Measurements from ENCODE around the gene ACLY. TPM values are rescaled to one million over a fixed set of nuclear protein-coding genes. Genes with fewer than 3 reads are reported as not detected.

ACLY gene
- total and polyA plus RNA-seq, 2 of the 13 experiments (the other 11 are each of a cell fraction or from before 2014, with no cell fraction given) = 111 to 218 TPM

DNA sequence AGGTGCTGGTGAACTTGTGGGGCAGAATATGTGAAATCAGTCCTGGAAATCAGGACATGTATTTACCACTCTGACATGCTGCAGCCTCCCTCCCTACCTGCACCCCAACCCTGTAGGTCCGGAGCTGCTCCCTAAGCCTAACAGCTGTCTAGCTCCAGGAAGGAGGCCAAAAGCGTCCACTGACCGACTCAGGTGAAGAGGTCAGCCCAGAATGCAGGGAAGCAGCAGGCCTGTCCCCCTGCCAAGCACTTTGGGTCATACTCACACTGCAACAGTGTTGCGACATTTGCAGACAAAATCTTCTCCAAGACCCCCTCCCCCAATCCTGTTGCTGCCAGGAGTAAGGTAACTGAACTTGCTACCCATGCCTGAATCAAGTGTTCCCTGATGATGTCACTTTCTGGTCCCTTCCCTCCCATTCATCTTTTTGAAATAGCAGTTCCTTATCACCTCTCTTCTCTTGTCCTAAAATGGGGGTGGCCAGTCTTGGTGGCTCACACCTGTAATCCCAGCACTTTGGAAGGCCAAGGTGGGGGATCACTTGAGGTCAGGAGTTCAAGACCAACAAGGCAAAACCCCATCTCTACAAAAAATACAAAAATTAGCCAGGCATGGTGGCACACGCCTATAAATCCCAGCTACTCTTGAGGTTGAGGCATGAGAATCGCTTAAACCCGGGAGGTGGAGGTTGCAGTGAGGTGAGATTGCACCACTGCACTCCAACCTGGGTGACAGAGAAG lies 1.3 kb upstream of the ACLY start (continued):
- TF ChIP-seq, protein P1, sequence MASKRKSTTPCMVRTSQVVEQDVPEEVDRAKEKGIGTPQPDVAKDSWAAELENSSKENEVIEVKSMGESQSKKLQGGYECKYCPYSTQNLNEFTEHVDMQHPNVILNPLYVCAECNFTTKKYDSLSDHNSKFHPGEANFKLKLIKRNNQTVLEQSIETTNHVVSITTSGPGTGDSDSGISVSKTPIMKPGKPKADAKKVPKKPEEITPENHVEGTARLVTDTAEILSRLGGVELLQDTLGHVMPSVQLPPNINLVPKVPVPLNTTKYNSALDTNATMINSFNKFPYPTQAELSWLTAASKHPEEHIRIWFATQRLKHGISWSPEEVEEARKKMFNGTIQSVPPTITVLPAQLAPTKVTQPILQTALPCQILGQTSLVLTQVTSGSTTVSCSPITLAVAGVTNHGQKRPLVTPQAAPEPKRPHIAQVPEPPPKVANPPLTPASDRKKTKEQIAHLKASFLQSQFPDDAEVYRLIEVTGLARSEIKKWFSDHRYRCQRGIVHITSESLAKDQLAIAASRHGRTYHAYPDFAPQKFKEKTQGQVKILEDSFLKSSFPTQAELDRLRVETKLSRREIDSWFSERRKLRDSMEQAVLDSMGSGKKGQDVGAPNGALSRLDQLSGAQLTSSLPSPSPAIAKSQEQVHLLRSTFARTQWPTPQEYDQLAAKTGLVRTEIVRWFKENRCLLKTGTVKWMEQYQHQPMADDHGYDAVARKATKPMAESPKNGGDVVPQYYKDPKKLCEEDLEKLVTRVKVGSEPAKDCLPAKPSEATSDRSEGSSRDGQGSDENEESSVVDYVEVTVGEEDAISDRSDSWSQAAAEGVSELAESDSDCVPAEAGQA (IDR thresholded peaks at IDR 0.05; ENCODE audit: low read depth) = no peak
- TF ChIP-seq, protein P1 (CRISPR knock-in tag; IDR thresholded peaks at IDR 0.05; ENCODE audit: borderline replicate concordance) = no peak
- TF ChIP-seq MAFF (IDR thresholded peaks at IDR 0.05; ENCODE audit: low read depth, low read length) = no peak
- TF ChIP-seq, protein P2, sequence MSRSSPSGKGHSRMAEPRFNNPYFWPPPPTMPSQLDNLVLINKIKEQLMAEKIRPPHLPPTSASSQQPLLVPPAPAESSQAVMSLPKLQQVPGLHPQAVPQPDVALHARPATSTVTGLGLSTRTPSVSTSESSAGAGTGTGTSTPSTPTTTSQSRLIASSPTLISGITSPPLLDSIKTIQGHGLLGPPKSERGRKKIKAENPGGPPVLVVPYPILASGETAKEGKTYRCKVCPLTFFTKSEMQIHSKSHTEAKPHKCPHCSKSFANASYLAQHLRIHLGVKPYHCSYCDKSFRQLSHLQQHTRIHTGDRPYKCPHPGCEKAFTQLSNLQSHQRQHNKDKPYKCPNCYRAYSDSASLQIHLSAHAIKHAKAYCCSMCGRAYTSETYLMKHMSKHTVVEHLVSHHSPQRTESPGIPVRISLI (CRISPR knock-in tag; IDR thresholded peaks at IDR 0.05; ENCODE audit: borderline replicate concordance) = no peak
- TF ChIP-seq ZFP36 (IDR thresholded peaks at IDR 0.05; ENCODE audit: borderline replicate concordance, low read depth, low read length, partially characterized antibody) = no peak
- TF ChIP-seq, protein P3, sequence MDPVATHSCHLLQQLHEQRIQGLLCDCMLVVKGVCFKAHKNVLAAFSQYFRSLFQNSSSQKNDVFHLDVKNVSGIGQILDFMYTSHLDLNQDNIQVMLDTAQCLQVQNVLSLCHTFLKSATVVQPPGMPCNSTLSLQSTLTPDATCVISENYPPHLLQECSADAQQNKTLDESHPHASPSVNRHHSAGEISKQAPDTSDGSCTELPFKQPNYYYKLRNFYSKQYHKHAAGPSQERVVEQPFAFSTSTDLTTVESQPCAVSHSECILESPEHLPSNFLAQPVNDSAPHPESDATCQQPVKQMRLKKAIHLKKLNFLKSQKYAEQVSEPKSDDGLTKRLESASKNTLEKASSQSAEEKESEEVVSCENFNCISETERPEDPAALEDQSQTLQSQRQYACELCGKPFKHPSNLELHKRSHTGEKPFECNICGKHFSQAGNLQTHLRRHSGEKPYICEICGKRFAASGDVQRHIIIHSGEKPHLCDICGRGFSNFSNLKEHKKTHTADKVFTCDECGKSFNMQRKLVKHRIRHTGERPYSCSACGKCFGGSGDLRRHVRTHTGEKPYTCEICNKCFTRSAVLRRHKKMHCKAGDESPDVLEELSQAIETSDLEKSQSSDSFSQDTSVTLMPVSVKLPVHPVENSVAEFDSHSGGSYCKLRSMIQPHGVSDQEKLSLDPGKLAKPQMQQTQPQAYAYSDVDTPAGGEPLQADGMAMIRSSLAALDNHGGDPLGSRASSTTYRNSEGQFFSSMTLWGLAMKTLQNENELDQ (CRISPR knock-in tag; IDR thresholded peaks at IDR 0.05; ENCODE audit: borderline replicate concordance) = no peak
- TF ChIP-seq, protein P4, sequence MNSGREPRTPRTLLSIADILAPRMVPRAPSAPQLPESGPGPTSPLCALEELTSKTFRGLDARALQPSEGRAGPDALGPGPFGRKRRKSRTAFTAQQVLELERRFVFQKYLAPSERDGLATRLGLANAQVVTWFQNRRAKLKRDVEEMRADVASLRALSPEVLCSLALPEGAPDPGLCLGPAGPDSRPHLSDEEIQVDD (CRISPR knock-in tag; IDR thresholded peaks at IDR 0.05; ENCODE audit: borderline replicate concordance) = no peak
- TF ChIP-seq, protein P5, sequence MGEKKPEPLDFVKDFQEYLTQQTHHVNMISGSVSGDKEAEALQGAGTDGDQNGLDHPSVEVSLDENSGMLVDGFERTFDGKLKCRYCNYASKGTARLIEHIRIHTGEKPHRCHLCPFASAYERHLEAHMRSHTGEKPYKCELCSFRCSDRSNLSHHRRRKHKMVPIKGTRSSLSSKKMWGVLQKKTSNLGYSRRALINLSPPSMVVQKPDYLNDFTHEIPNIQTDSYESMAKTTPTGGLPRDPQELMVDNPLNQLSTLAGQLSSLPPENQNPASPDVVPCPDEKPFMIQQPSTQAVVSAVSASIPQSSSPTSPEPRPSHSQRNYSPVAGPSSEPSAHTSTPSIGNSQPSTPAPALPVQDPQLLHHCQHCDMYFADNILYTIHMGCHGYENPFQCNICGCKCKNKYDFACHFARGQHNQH (CRISPR knock-in tag; IDR thresholded peaks at IDR 0.05) = no peak
- TF ChIP-seq, protein P6, sequence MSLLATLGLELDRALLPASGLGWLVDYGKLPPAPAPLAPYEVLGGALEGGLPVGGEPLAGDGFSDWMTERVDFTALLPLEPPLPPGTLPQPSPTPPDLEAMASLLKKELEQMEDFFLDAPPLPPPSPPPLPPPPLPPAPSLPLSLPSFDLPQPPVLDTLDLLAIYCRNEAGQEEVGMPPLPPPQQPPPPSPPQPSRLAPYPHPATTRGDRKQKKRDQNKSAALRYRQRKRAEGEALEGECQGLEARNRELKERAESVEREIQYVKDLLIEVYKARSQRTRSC (CRISPR knock-in tag; IDR thresholded peaks at IDR 0.05; ENCODE audit: low read depth) = no peak
- TF ChIP-seq, protein P7, sequence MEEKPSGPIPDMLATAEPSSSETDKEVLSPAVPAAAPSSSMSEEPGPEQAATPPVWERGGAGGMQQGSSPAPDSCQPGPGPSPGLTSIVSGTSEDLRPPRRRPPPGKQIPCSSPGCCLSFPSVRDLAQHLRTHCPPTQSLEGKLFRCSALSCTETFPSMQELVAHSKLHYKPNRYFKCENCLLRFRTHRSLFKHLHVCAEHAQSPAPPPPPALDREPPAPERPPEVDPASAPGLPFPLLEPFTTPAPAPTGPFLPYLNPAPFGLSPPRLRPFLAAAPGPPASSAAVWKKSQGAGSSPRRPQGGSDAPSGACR (CRISPR knock-in tag; IDR thresholded peaks at IDR 0.05) = no peak
- no peak for TF ChIP-seq FOXM1 (CRISPR knock-in tag; IDR thresholded peaks at IDR 0.05)
- TF ChIP-seq ZNF530 (CRISPR knock-in tag; IDR thresholded peaks at IDR 0.05; ENCODE audit: low read depth) = no peak
- TF ChIP-seq, protein P8, sequence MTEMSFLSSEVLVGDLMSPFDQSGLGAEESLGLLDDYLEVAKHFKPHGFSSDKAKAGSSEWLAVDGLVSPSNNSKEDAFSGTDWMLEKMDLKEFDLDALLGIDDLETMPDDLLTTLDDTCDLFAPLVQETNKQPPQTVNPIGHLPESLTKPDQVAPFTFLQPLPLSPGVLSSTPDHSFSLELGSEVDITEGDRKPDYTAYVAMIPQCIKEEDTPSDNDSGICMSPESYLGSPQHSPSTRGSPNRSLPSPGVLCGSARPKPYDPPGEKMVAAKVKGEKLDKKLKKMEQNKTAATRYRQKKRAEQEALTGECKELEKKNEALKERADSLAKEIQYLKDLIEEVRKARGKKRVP (CRISPR knock-in tag; IDR thresholded peaks at IDR 0.05) = no peak
- no peak for TF ChIP-seq ZNF543 (CRISPR knock-in tag; IDR thresholded peaks at IDR 0.05)

Measured in HepG2 (cell line).